GM12878 (cell line): ENCODE results near the gene SPINK8. TPM values are rescaled to one million over a fixed set of nuclear protein-coding genes. Genes with fewer than 3 reads are reported as not detected.

Experiments used
- ATAC-seq: fragments of 200-7000 bp; cut with Tn5 transposase; 3 replicates; pipeline ENCODE4 v1.9.1; 2020; ENCODE audit warnings: mild to moderate bottlenecking, moderate library complexity
- BruUV-seq: library from RNA; stranded (reverse); fragments of 400-500 nt; replicated peaks from 2 replicates; lab custom pipeline; 2021; lab: Mats Ljungman, UMichigan
- CTCF ChIA-PET: fragments of 300-600 bp; sonication (Branson Sonifier 250); formaldehyde crosslinking; extraction: SDS; loops from one replicate; lab custom pipeline; 2021; ENCODE audit warnings: inconsistent platforms; lab: Yijun Ruan, JAX
- POLR2A ChIA-PET: fragments of 350-600 bp; formaldehyde crosslinking; extraction: SDS; loops from one replicate; lab custom pipeline; 2021; ENCODE audit warnings: inconsistent platforms; lab: Charles Lee
- RAD21 ChIA-PET: fragments of 300-600 bp; sonication (Branson Sonifier 250); formaldehyde crosslinking; loops from one replicate; lab custom pipeline; 2023; ENCODE audit warnings: antibody characterized with exemption; ENCODE audit not compliant: unreplicated experiment; lab: Charles Lee
- SMC1A ChIA-PET: fragments of 300-600 bp; sonication (Branson Sonifier 250); formaldehyde crosslinking; loops from one replicate; lab custom pipeline; 2023; ENCODE audit not compliant: unreplicated experiment, uncharacterized antibody; lab: Charles Lee
- DNase-seq: peaks from one replicate; pipeline ENCODE4 v3.0.0-alpha.2; 2011; ENCODE audit warnings: low read depth, low spot score
- FAIRE-seq: peaks from 3 replicates; lab custom pipeline; 2011; peaks lifted over from hg19 to GRCh38; lab: Jason Lieb, UNC
- H2AFZ ChIP-seq: 2 replicates; pipeline ENCODE4 v1.6.0; 2011; ENCODE audit warnings: low read depth, low read length, control low read depth; ENCODE audit not compliant: control insufficient read depth
- H3K27ac ChIP-seq: 2 replicates; pipeline ENCODE4 v1.5.1; 2011; ENCODE audit warnings: control low read depth; ENCODE audit not compliant: control insufficient read depth, insufficient read depth
- H3K27me3 ChIP-seq, 2 experiments: replicated peaks in 1 of 2; 2 replicates each; pipeline versions ENCODE4 v1.6.0 to v1.6.1; 2011; ENCODE audit warnings: low read length in 1 of 2; ENCODE audit not compliant: control insufficient read depth in 2 of 2, insufficient read depth in 2 of 2
- H3K36me3 ChIP-seq, 2 experiments: 2 replicates each; pipeline ENCODE4 v1.5.1; 2011; ENCODE audit warnings: low read length in 1 of 2; ENCODE audit not compliant: control insufficient read depth in 2 of 2, insufficient read depth in 2 of 2
- H3K4me1 ChIP-seq: 2 replicates; pipeline ENCODE4 v1.6.1; 2011; ENCODE audit warnings: mild to moderate bottlenecking, low read length, moderate library complexity, mixed read lengths; ENCODE audit not compliant: control insufficient read depth, insufficient read depth
- H3K4me2 ChIP-seq: 2 replicates; pipeline ENCODE4 v1.6.0; 2011; ENCODE audit warnings: control low read depth; ENCODE audit not compliant: control insufficient read depth, insufficient read depth
- H3K4me3 ChIP-seq: fragments of 200-600 bp; sonication (generic); 2 replicates; pipeline ENCODE4 v1.5.1; 2016
- H3K79me2 ChIP-seq: 2 replicates; pipeline ENCODE4 v1.6.0; 2011; ENCODE audit warnings: low read length; ENCODE audit not compliant: control insufficient read depth, insufficient read depth
- H3K9ac ChIP-seq: 2 replicates; pipeline ENCODE4 v1.8.0; 2011; ENCODE audit warnings: low read length, control low read depth, mixed read lengths; ENCODE audit not compliant: control insufficient read depth, insufficient read depth
- H3K9me3 ChIP-seq: replicated peaks from 3 replicates; pipeline ENCODE4 v1.5.1; 2011; ENCODE audit warnings: mild to moderate bottlenecking, low read length; ENCODE audit not compliant: control insufficient read depth, insufficient read depth
- H4K20me1 ChIP-seq: 2 replicates; pipeline ENCODE4 v1.6.0; 2011; ENCODE audit not compliant: control insufficient read depth, insufficient read depth
- HSF1 ChIP-seq: fragments of 150-350 bp; IDR thresholded peaks from 2 replicates; pipeline ENCODE4 v1.6.1; 2014; ENCODE audit warnings: mild to moderate bottlenecking, low read depth, low read length
- NR2C2 ChIP-seq: IDR thresholded peaks from 2 replicates; pipeline ENCODE4 v1.6.1; 2011; ENCODE audit warnings: borderline replicate concordance, low read depth; ENCODE audit not compliant: control insufficient read depth, insufficient read length
- POLR2A ChIP-seq: IDR thresholded peaks from 2 replicates; pipeline ENCODE4 v1.6.1; 2011; ENCODE audit warnings: low read depth, mild to moderate bottlenecking, low read length
- PRDM15 ChIP-seq: fragments of 450-650 bp; formaldehyde crosslinking; IDR thresholded peaks from 2 replicates; pipeline ENCODE4 v1.4.0; 2020; ENCODE audit warnings: mild to moderate bottlenecking, moderate library complexity
- RAD51 ChIP-seq: fragments of 450-650 bp; IDR thresholded peaks from 2 replicates; pipeline ENCODE4 v1.6.1; 2016; ENCODE audit warnings: moderate library complexity, mild to moderate bottlenecking, inconsistent platforms
- ZNF687 ChIP-seq: fragments of 450-650 bp; IDR thresholded peaks from 2 replicates; pipeline ENCODE4 v1.6.1; 2017; ENCODE audit warnings: mild to moderate bottlenecking, moderate library complexity
- ZZZ3 ChIP-seq: IDR thresholded peaks from 2 replicates; pipeline ENCODE4 v1.6.1; 2011; ENCODE audit warnings: low read depth; ENCODE audit not compliant: control insufficient read depth, insufficient read length
- WGBS: methylation state at CpG from one replicate; pipeline ENCODE4 v1.1.6; 2016; ENCODE audit warnings: low lambda C conversion rate; ENCODE audit not compliant: insufficient replicate concordance, insufficient coverage; ENCODE audit errors: missing lambda C conversion rate; 5-methylcytosine and 5-hydroxymethylcytosine counted together
- in situ Hi-C: fragments of 300-500 bp; cut with MboI; formaldehyde crosslinking; loops from 9 replicates; pipeline ENCODE4 v1.14.3; 2018; ENCODE audit warnings: mixed read lengths
- intact Hi-C: fragments of 100-400 bp; cut with micrococcal nuclease; formaldehyde crosslinking; loops from one replicate; pipeline ENCODE4 v1.14.2; 2022; ENCODE audit not compliant: unreplicated experiment
- polyA plus RNA-seq, 11 experiments: library from polyadenylated mRNA; depleted of rRNA in 4 of 11; unstranded in 6 of 11; stranded (reverse) in 5 of 11; fragments of >200 nt; fragmentation: Nextera tagmentation in 4 of 11; fragmentation: Illumina TruSeq in 1 of 11; extraction: Ambion mirVana in 4 of 11; extraction: Trizol in 1 of 11; gene quantifications; 1 replicate in 1 of 11; 2 replicates in 10 of 11; pipeline versions ENCODE4 v1.2.1 to v1.2.3, GENCODE V29; 2011 to 2016; ENCODE audit warnings: inconsistent platforms in 2 of 11, missing spikeins in 2 of 11, low read depth in 1 of 11
- total RNA-seq, 4 experiments: library from RNA; depleted of rRNA in 3 of 4; stranded (reverse); fragments of >200 nt in 3 of 4; fragmentation: Illumina TruSeq in 1 of 4; extraction: Trizol in 1 of 4; gene quantifications; 2 replicates each; pipeline versions ENCODE4 v1.2.1 to v1.2.3, GENCODE V29; 2013 to 2021

Gene SPINK8
- total and polyA plus RNA-seq, 10 of the 15 experiments (the other 5 are each of a cell fraction or from before 2014, with no cell fraction given) = not detected

GRCh38 chr3:48306860-48307530 is 26.5 kb downstream of the SPINK8 start:
- CTCF ChIA-PET = no interaction called here
- TF ChIP-seq ZZZ3 (no peak), PRDM15 (CRISPR knock-in tag) (no peak), POLR2A (no peak), RAD51 (no peak), HSF1 (no peak), ZNF687 (no peak), NR2C2 (no peak)
- DNase-seq (no peak), ATAC-seq (no peak), FAIRE-seq (no peak)
- intact Hi-C loops (no loop called here), in situ Hi-C loops (no loop called here)
- RAD21 ChIA-PET = no interaction called here
- H3K79me2 ChIP-seq = peaks cover under 1% of the 10 kb centered on the region
- H3K27ac ChIP-seq = no peak overlapping the region
- no peak overlapping the region for H3K4me2 ChIP-seq
- H3K9ac ChIP-seq = no peak overlapping the region
- 0 out of 4 replicates have a peak, but pooled peaks cover 0 to 2% of the 10 kb centered on the region in 2 experiments for H3K27me3 ChIP-seq
- no peak overlapping the region for H3K4me3 ChIP-seq
- no peak overlapping the region for H2AFZ ChIP-seq
- SMC1A ChIA-PET = no interaction called here
- no TSS peak for BruUV-seq
- WGBS = 1% methylated on average over 4 of the region's 4 CpGs
- no peaks in the 10 kb centered on the region for H3K9me3 ChIP-seq
- POLR2A ChIA-PET = interaction anchor here (0.6 to 0.8 kb wide), 3 partner anchors 132 to 1457 kb away, joined by 4 to 8 read pairs (median 4); partner anchors contain the start of gene CCDC51
- no peaks in the 10 kb centered on the region; the same call in 1 of the 2 replicates for H3K4me1 ChIP-seq
- H4K20me1 ChIP-seq = no peaks in the 10 kb centered on the region
- H3K36me3 ChIP-seq = no peaks in the 10 kb centered on the region
